GM12864 (cell line): ENCODE data around the gene ERAP2.

Experiments
- DNase-seq: peaks from one replicate; pipeline ENCODE4 v3.0.0-alpha.2; 2011; ENCODE audit warnings: low read depth
- H3K4me3 ChIP-seq: 2 replicates; pipeline ENCODE4 v1.5.1; 2011; ENCODE audit warnings: mild to moderate bottlenecking, low read depth, low read length, control low read depth
- TF ChIP-seq, protein P1 (sequence below): IDR thresholded peaks from 2 replicates; pipeline ENCODE4 v1.5.1; 2011; ENCODE audit warnings: low read depth, mild to moderate bottlenecking, moderate library complexity, low read length, control low read depth, inconsistent platforms; ENCODE audit errors: missing control alignments

ERAP2 gene

GRCh38 chr5:96905864-96906263, 29.6 kb downstream of the ERAP2 start:
- TF ChIP-seq, protein P1, sequence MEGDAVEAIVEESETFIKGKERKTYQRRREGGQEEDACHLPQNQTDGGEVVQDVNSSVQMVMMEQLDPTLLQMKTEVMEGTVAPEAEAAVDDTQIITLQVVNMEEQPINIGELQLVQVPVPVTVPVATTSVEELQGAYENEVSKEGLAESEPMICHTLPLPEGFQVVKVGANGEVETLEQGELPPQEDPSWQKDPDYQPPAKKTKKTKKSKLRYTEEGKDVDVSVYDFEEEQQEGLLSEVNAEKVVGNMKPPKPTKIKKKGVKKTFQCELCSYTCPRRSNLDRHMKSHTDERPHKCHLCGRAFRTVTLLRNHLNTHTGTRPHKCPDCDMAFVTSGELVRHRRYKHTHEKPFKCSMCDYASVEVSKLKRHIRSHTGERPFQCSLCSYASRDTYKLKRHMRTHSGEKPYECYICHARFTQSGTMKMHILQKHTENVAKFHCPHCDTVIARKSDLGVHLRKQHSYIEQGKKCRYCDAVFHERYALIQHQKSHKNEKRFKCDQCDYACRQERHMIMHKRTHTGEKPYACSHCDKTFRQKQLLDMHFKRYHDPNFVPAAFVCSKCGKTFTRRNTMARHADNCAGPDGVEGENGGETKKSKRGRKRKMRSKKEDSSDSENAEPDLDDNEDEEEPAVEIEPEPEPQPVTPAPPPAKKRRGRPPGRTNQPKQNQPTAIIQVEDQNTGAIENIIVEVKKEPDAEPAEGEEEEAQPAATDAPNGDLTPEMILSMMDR, result no peak
- no peak overlapping the region for H3K4me3 ChIP-seq
- DNase-seq, result no peak

DNA sequence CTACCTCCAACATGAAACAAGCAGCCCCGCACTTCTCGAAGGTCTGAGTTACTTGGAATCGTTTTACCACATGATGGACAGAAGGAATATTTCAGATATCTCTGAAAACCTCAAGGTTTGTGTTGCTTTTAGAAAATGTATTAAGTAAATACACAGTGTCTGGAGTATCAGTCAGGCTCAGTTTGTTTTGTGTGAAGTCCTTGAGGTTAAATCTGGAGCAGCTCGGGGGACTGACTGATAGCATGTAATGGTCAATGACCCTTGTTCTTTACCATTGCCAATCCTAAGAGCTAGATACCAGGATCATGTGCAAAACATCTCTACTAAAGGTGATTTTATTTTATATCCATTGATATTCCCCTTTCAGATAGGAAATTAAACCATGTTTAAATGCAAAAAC, 32.7 kb downstream of the ERAP2 start:
- no peak overlapping the region for H3K4me3 ChIP-seq
- DNase-seq, result no peak
- TF ChIP-seq, protein P1, result no peak

DNA sequence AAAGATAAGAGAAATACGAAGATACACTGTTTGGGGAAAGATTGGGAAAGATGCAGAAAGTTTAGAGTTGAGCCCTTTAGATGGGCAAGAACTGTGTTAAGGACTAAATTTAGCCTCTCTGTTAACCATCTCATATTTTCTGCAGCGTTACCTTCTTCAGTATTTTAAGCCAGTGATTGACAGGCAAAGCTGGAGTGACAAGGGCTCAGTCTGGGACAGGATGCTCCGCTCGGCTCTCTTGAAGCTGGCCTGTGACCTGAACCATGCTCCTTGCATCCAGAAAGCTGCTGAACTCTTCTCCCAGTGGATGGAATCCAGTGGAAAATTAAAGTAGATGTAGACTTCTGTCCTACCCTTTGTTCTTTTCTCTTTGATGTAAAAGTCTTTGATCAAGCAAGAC, 33.1 kb downstream of the ERAP2 start:
- TF ChIP-seq, protein P1, result no peak
- H3K4me3 ChIP-seq, result no peak overlapping the region
- no peak for DNase-seq

DNA sequence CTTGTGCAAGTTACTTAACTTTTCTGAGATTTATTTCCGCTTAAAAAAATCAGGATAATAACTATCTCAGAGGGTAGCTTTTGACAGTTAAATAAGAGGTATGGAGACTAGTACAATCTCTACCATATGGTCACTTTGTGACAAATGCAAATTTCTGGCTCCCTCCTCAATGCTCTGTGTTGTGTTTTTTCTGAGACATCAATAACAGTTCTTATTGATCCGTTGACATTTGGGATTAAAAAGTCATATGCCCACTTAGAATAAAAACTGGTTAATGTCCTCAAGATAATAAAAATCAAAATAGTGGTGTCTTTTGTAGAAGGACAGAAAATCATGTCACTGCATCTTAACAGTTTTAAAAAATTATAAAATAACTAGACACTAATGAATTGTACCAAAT, 34.8 kb downstream of the ERAP2 start:
- H3K4me3 ChIP-seq, result no peak overlapping the region
- DNase-seq, result no peak
- TF ChIP-seq, protein P1, result no peak

GRCh38 chr5:96913233-96913632, 36.9 kb downstream of the ERAP2 start:
- TF ChIP-seq, protein P1, result no peak
- DNase-seq, result no peak
- H3K4me3 ChIP-seq, result no peak overlapping the region

DNA sequence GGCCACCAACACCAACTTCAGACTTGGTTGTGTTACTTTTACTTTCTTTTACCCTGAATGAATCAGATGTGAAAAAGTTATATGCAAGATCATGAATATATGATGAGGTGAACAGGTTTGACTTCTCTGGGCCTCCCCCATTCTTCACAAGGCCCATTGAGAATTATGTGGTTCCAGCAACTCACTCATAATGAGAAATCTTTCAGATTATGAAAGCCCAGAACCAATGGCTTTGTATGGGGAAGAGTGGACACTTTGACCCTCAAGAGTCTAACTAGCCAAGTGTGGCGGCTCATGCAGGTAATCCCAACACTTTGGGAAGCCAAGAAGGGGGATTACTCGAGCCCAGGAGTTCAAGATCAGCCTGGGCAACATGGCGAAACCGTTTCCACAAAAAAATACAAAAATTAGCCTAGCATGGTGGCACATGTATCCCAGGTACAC, 43.5 kb downstream of the ERAP2 start:
- TF ChIP-seq, protein P1, result no peak
- no peak overlapping the region for H3K4me3 ChIP-seq
- no peak for DNase-seq

GRCh38 chr5:96920744-96921355, 44.5 kb downstream of the ERAP2 start:
- no peak for DNase-seq
- TF ChIP-seq, protein P1, result no peak
- H3K4me3 ChIP-seq, result no peak overlapping the region
